Liver (tissue), 9 donors: Measurements from ENCODE around the gene TUT7. TPM values are rescaled to one million over a fixed set of nuclear protein-coding genes. Genes with fewer than 3 reads are reported as not detected.

ENCODE experiments used
- DNase-seq: peaks from one replicate; pipeline ENCODE4 v3.0.0-alpha.2; 2017; ENCODE audit warnings: low spot score
- H3K27ac ChIP-seq, 2 donors: one replicate each; pipeline ENCODE4 v1.7.0; 2013; ENCODE audit warnings: inconsistent platforms in 2 of 2, low read length in 2 of 2, control low read depth in 1 of 2, low read depth in 1 of 2, mild to moderate bottlenecking in 1 of 2
- H3K27me3 ChIP-seq, 4 donors: one replicate each; pipeline versions ENCODE4 v1.6.1 to v1.7.0; 2013; ENCODE audit warnings: low read length in 3 of 4, inconsistent platforms in 1 of 4, mild to moderate bottlenecking in 1 of 4, moderate library complexity in 1 of 4; ENCODE audit not compliant: control insufficient read depth in 4 of 4, insufficient read depth in 4 of 4
- H3K36me3 ChIP-seq, 4 donors: one replicate each; pipeline versions ENCODE4 v1.6.1 to v1.7.0; 2013; ENCODE audit warnings: low read length in 3 of 4, mild to moderate bottlenecking in 3 of 4, low read depth in 1 of 4, moderate library complexity in 1 of 4; ENCODE audit not compliant: control insufficient read depth in 4 of 4, insufficient read depth in 3 of 4
- H3K4me1 ChIP-seq, 4 donors: one replicate each; pipeline versions ENCODE4 v1.6.1 to v1.7.0; 2013; ENCODE audit warnings: low read length in 3 of 4, mild to moderate bottlenecking in 3 of 4, moderate library complexity in 1 of 4; ENCODE audit not compliant: control insufficient read depth in 4 of 4, insufficient read depth in 4 of 4
- H3K4me3 ChIP-seq, 3 donors: one replicate each; pipeline versions ENCODE4 v1.6.1 to v1.7.0; 2013; ENCODE audit warnings: low read length in 3 of 3, control low read depth in 1 of 3, low read depth in 1 of 3, mild to moderate bottlenecking in 1 of 3
- H3K9ac ChIP-seq, 2 donors: one replicate each; pipeline ENCODE4 v1.7.0; 2013; ENCODE audit warnings: low read length in 2 of 2, mild to moderate bottlenecking in 2 of 2, moderate library complexity in 2 of 2, control low read depth in 1 of 2, low read depth in 1 of 2
- H3K9me3 ChIP-seq, 4 donors: one replicate each; pipeline versions ENCODE4 v1.6.1 to v1.7.0; 2013; ENCODE audit warnings: low read length in 3 of 4; ENCODE audit not compliant: control insufficient read depth in 4 of 4
- EGR1 ChIP-seq, 2 donors: IDR thresholded peaks; 2 replicates each; pipeline ENCODE4 v1.6.1; 2016 to 2018; ENCODE audit warnings: antibody characterized with exemption in 2 of 2, low read depth in 2 of 2
- FOXA1 ChIP-seq: IDR thresholded peaks from 2 replicates; pipeline ENCODE4 v1.6.1; 2016; ENCODE audit warnings: antibody characterized with exemption
- FOXA2 ChIP-seq: IDR thresholded peaks from 2 replicates; pipeline ENCODE4 v1.6.1; 2016; ENCODE audit warnings: antibody characterized with exemption
- GABPA ChIP-seq, 2 donors: IDR thresholded peaks in 1 of 2; conservative IDR thresholded peaks in 1 of 2; 2 replicates each; pipeline ENCODE4 v1.6.1; 2016; ENCODE audit warnings: antibody characterized with exemption in 2 of 2, mild to moderate bottlenecking in 1 of 2, moderate library complexity in 1 of 2
- HNF4A ChIP-seq, 2 donors: conservative IDR thresholded peaks; 2 replicates each; pipeline ENCODE4 v1.6.1; 2016; ENCODE audit warnings: antibody characterized with exemption in 2 of 2, mild to moderate bottlenecking in 2 of 2
- JUND ChIP-seq, 2 donors: IDR thresholded peaks; 2 replicates each; pipeline ENCODE4 v1.6.1; 2016; ENCODE audit warnings: antibody characterized with exemption in 2 of 2
- MAX ChIP-seq: IDR thresholded peaks from 2 replicates; pipeline ENCODE4 v1.6.1; 2016; ENCODE audit warnings: antibody characterized with exemption
- NR2F2 ChIP-seq: IDR thresholded peaks from 2 replicates; pipeline ENCODE4 v1.6.1; 2016; ENCODE audit warnings: antibody characterized with exemption
- RAD21 ChIP-seq, 2 donors: IDR thresholded peaks; 2 replicates each; pipeline ENCODE4 v1.6.1; 2016; ENCODE audit warnings: antibody characterized with exemption in 2 of 2, mild to moderate bottlenecking in 2 of 2
- SP1 ChIP-seq: IDR thresholded peaks from 2 replicates; pipeline ENCODE4 v1.6.1; 2018; ENCODE audit warnings: antibody characterized with exemption, mild to moderate bottlenecking
- YY1 ChIP-seq: IDR thresholded peaks from 2 replicates; pipeline ENCODE4 v1.6.1; 2016; ENCODE audit warnings: antibody characterized with exemption, mild to moderate bottlenecking
- ZBTB33 ChIP-seq: IDR thresholded peaks from 2 replicates; pipeline ENCODE4 v1.6.1; 2016; ENCODE audit warnings: antibody characterized with exemption
- WGBS: extraction: QIAGEN DNeasy Blood & Tissue Kit; methylation state at CpG from one replicate; pipeline ENCODE4 v1.1.7; 2013; 5-methylcytosine and 5-hydroxymethylcytosine counted together
- polyA plus RNA-seq, 2 donors: library from polyadenylated mRNA; stranded (reverse) in 1 of 2; unstranded in 1 of 2; fragments of 200-250 nt in 1 of 2; fragments of >200 nt in 1 of 2; fragmentation: Nextera tagmentation in 1 of 2; extraction: Ambion mirVana in 1 of 2; gene quantifications; one replicate each; pipeline versions ENCODE4 v1.2.1 to v1.2.3, GENCODE V29; 2013 to 2015
- total RNA-seq, 2 donors: library from RNA; depleted of rRNA; stranded (reverse); fragments of >200 nt; gene quantifications; one replicate each; pipeline ENCODE4 v1.2.3, GENCODE V29; 2014
- TF ChIP-seq, protein P1 (sequence below): IDR thresholded peaks from 2 replicates; pipeline ENCODE4 v1.6.1; 2016; ENCODE audit warnings: antibody characterized with exemption
- TF ChIP-seq, protein P2 (sequence below): IDR thresholded peaks from 2 replicates; pipeline ENCODE4 v1.6.1; 2016; ENCODE audit warnings: antibody characterized with exemption, mild to moderate bottlenecking
- donor health status: healthy.
- donor health status: healthy.
- donor health status: healthy.
- donor health status: healthy.
- donor health status: healthy.

TUT7 gene
- total and polyA plus RNA-seq, 4 donors, result 10.7 to 34.6 (median 15.9) TPM

DNA sequence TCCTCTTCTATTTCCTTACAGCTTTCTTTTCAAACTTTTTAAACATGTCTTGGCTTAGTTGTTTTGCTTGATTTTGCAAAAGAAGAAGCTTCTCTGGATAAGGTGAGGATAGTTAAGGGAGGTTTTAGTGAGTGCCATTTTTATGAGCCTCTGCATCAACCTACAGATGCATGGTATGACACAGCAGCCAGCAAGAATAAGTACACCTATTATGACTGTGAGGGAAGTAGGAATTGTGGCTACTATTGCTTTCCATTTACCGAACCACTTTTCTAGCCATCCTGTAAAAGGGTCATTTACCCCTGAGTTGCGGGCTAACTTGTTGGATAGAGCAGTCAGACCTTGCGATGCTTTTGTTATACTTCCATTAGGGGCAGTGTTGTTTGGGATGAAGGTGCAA lies 7.0 kb upstream of the TUT7 start:
- Histone ChIP-seq H3K9me3 (no peaks in the 10 kb centered on the region), H3K27ac (no peak overlapping the region), H3K27me3 (no peaks in the 10 kb centered on the region), H3K4me3 (no peak overlapping the region), H3K36me3 (no peaks in the 10 kb centered on the region), H3K9ac (no peak overlapping the region), H3K4me1 (no peaks in the 10 kb centered on the region)
- TF ChIP-seq FOXA1 (no peak), NR2F2 (no peak), EGR1 (IDR thresholded peaks at IDR 0.05; ENCODE audit: low read depth in 2 of 2) (no peak)
- 91% methylated on average over 3 of the region's 3 CpGs for WGBS
- no peak for DNase-seq

GRCh38 chr9:86359151-86359879 lies 5.1 kb upstream of the TUT7 start:
- H3K4me3 ChIP-seq, result no peak overlapping the region
- H3K27me3 ChIP-seq, result no peaks in the 10 kb centered on the region
- no peak for DNase-seq
- H3K27ac ChIP-seq, result no peak overlapping the region
- H3K9me3 ChIP-seq, result no peaks in the 10 kb centered on the region
- H3K36me3 ChIP-seq, result no peaks in the 10 kb centered on the region
- peaks cover 1 to 7% (median 4%) of the 10 kb centered on the region in 4 donors for H3K4me1 ChIP-seq
- TF ChIP-seq MAX, result no peak
- 81% methylated on average over 3 of the region's 3 CpGs for WGBS
- no peak overlapping the region for H3K9ac ChIP-seq

DNA sequence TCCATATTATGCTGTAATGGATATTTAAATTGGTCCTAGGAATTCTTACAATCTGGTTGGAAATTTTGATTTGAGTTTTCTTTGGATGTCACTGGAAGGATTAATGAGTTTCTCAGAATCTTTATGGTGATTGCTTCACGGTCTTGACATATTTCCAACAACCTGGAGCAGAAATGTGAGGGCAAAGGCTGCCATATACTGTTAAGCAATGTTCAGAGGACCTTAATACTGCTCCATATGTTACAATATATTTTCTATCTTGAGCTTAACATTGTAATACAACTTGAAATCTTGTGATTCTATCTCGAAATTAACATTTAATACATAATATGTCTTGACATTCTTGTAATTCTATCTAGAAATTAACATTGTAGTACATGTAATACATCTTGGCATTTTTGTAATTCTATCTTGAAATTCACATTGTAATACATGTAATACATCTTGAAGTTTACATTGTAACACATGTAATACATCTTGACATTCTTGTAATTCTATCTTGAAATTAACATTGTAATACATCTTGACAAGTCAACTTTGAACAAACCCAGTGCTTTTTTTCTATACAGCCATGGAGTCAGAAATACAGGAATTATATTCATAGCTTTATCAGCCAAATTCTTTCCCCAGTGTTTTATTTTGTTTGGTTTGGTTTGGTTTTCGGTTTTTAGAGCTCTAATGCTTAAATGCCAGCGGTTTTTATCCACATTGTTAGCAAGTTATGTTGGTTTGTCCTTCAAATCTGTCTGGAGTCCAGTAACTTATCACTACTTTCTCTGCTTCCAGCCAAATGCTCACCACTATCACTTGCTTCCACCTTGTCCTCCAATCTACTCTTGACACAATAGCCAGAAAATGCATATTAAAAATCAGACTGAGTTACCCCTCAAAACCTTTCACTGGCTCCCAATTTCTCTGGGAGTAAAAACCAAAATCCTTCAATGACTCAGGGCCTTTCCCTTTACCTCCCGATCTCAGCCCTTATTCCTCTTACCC lies 3.0 kb upstream of the TUT7 start:
- Histone ChIP-seq H3K9me3 (no peaks in the 10 kb centered on the region), H3K36me3 (peaks cover 0 to 4% (median 0%) of the 10 kb centered on the region in 4 donors), H3K27ac (no peak overlapping the region), H3K9ac (no peak overlapping the region), H3K4me3 (no peak overlapping the region), H3K27me3 (no peaks in the 10 kb centered on the region), H3K4me1 (peaks cover 1 to 16% (median 10%) of the 10 kb centered on the region in 4 donors)
- 80% methylated on average over 5 of the region's 5 CpGs for WGBS
- no peak for TF ChIP-seq HNF4A (conservative IDR thresholded peaks at IDR 0.05)
- no peak for TF ChIP-seq ZBTB33
- no peak for TF ChIP-seq RAD21 (IDR thresholded peaks at IDR 0.05)
- TF ChIP-seq EGR1 (IDR thresholded peaks at IDR 0.05; ENCODE audit: low read depth in 2 of 2), result no peak
- TF ChIP-seq, protein P1, sequence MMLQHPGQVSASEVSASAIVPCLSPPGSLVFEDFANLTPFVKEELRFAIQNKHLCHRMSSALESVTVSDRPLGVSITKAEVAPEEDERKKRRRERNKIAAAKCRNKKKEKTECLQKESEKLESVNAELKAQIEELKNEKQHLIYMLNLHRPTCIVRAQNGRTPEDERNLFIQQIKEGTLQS, result no peak
- no peak for TF ChIP-seq NR2F2
- TF ChIP-seq GABPA (IDR thresholded peaks at IDR 0.05 in 1 of 2, conservative IDR thresholded peaks at IDR 0.05 in 1 of 2), result no peak
- no peak for TF ChIP-seq FOXA2
- TF ChIP-seq JUND (IDR thresholded peaks at IDR 0.05), result no peak
- TF ChIP-seq SP1, result no peak
- TF ChIP-seq YY1, result no peak
- TF ChIP-seq, protein P2, sequence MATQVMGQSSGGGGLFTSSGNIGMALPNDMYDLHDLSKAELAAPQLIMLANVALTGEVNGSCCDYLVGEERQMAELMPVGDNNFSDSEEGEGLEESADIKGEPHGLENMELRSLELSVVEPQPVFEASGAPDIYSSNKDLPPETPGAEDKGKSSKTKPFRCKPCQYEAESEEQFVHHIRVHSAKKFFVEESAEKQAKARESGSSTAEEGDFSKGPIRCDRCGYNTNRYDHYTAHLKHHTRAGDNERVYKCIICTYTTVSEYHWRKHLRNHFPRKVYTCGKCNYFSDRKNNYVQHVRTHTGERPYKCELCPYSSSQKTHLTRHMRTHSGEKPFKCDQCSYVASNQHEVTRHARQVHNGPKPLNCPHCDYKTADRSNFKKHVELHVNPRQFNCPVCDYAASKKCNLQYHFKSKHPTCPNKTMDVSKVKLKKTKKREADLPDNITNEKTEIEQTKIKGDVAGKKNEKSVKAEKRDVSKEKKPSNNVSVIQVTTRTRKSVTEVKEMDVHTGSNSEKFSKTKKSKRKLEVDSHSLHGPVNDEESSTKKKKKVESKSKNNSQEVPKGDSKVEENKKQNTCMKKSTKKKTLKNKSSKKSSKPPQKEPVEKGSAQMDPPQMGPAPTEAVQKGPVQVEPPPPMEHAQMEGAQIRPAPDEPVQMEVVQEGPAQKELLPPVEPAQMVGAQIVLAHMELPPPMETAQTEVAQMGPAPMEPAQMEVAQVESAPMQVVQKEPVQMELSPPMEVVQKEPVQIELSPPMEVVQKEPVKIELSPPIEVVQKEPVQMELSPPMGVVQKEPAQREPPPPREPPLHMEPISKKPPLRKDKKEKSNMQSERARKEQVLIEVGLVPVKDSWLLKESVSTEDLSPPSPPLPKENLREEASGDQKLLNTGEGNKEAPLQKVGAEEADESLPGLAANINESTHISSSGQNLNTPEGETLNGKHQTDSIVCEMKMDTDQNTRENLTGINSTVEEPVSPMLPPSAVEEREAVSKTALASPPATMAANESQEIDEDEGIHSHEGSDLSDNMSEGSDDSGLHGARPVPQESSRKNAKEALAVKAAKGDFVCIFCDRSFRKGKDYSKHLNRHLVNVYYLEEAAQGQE, result no peak
- DNase-seq, result no peak
